NCI-H1048 (cell line): Measurements from ENCODE around the gene CDR2L.
A peak's percentile ranks its signal among the peaks of the same experiment; 100 is the strongest.

Source experiments
- DNase-seq: peaks from one replicate; lab custom pipeline; 2025; lab: John Stamatoyannopoulos, UW

The CDR2L gene

DNA sequence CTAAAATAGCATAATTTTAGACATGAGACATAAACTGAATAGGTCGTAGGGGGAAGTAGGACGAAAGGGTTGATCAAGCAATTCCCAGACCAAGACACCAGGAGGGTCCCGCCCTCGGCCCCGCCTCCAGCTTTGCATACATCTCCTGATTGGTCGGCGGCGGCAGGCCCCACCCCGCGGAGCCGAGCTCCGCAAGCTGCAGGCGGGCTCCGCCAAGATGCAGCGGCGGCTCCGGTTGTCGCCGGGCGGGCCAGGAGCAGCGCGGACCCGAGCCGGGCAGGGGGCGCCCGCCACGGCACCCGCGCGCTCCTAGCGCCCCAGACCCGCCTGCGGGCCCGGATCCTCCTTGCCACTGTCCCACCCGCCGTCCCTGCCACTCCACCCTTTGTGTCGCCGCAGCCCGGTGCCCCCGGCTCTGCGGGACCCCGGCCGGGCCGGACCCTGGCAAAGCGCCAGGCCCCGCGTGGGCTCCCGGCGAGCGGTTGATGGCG lies at the start of gene CDR2L:
TSS of gene CDR2L (plus strand) at position 215 of the 491 bp plus-strand sequence. CDS start 412 bp downstream, outside the sequence.
- peak; percentile 75 for DNase-seq

DNA sequence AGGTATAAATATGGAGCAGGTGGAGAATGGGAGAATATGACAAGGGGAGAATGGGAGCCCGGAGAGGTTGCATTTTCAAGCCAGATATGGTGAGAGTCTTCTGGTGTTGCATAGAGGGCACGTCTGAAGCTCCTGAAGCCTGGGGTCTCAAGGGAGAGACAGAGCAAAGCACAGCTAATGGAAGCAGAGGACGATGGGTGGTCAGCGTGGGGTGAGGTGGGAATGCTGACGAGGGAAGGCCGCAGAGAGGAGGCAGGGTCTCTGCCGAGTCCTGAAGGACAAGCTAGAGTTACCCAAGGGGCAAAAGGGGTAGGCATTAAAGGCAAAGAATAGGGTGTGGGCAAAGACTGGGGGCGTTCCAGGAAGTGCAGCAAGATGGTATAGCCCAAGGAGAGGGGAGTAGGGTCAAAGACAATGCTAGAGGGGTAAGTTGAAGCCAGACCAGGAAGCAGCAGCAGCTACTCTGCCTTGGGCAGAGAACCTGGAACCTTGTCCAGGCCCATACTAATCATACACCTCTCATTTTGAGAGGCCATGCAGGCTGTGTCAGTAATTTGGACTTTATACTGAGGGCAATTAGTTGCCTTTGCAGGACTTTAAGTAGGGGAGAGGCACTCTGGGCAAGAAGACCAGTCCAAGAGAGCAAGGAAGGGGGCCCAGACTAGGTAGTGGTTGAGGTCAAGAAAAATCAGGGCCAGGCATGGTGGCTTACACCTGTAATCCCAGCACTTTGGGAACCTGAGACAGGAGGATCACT lies 49.1 kb upstream of the CDR2L start:
- no peak for DNase-seq

DNA sequence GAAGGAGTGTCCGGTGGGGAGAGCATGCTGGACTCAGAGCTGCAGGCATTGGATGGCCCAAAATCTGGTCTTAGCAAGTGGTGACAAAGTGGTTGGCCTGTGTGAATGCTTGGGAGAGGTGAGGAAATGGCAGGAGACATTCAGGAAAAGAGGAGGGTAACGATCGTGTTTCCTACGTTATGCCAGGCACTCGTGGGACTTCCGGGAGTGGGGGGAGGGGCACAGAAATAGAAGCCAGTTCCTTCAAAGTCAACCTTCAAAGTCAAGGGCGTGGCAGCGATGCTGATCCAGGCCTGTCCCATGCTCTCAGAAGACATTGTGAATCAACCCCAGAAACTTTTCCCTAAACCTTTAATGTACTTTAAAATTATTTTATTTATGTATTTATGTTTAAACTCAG lies 47.9 kb upstream of the CDR2L start:
- no peak for DNase-seq

DNA sequence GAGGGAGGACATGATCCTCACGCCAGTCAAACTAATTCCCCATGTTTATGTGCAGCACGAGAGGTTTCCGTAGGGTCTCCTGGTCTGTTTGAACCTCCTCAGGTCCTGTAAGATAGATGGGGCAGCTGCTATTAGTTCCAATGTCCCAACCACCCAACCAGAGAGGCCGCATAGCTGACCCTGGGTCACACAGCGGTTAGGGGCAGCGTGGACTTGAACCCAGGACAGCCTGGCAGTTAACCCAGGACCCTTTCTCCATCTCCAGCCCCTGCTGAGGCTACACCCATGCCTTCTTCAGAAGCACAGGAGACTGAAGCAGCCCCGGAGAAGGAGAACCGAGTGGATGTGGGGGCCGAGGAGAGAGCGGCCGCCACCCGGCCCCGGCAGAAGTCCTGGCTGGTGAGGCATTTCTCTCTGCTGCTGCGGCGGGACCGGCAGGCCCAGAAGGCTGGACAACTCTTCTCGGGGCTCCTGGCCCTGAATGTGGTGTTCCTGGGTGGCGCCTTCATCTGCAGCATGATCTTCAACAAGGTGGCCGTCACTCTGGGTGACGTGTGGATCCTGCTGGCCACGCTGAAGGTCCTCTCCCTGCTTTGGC lies 46.2 kb upstream of the CDR2L start:
- no peak for DNase-seq

DNA sequence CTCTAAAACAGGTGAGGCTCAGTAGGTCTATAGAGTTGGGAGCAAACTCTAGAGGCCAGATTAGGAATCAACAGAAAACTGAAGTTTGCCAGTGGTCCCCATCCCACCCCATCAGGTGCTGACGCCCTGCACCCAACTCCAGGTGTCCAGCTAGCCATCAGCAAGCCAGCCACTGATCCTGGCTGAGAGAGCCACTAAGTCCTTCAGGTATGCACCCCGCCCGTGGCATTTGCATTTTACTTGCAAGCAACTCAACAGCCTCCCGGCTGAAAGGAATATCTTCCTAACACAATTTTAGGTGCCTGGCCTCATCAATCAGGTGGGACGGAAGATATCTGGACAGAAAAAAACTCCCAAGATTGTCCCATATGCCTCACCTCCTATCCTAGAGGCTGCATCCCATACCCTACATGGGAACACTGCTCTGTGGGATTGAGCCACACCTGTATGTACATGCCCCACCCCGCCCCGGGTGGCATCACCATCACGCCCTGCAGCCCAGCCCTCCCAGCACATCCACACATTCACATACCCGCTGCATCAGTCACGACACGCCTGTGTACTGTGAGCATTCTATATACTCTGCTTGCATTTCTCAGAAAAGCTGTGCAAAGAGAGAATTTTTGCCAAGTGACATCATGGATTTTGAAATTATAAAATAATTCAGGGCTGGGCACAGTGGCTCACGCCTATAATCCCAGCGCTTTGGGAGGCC lies 43.5 kb upstream of the CDR2L start:
- no peak for DNase-seq

DNA sequence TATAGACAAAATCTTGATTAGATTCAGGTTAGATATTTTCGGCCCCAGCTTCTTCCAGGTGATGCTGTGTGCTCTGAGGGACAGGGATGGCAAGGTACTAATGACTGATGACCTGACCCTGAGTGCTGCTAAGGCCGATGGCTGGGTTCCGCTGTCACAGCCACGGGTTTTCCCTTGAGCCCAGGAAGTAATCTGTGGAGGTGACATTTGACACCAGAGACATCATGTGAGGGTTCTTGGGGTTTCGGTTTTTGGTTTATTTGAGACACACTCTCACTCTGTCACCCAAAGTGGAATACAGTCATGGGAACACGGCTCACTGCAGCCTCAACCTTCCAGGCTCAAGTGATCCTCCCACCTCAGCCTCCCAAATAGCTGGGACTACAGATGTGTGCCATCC lies 41.9 kb upstream of the CDR2L start:
- DNase-seq, result no peak

DNA sequence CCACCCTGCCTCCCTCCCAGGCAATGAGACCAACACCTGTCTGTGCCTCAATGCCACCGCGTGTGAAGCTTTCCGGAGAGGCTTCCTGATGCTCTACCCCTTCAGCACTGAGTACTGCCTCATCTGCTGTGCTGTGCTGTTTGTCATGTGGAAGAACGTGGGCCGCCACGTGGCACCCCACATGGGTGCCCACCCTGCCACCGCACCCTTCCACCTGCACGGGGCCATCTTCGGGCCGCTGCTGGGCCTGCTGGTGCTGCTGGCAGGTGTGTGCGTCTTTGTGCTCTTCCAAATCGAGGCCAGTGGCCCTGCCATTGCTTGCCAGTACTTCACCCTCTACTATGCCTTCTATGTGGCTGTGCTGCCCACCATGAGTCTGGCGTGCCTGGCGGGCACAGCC lies 40.8 kb upstream of the CDR2L start:
- DNase-seq, result no peak

DNA sequence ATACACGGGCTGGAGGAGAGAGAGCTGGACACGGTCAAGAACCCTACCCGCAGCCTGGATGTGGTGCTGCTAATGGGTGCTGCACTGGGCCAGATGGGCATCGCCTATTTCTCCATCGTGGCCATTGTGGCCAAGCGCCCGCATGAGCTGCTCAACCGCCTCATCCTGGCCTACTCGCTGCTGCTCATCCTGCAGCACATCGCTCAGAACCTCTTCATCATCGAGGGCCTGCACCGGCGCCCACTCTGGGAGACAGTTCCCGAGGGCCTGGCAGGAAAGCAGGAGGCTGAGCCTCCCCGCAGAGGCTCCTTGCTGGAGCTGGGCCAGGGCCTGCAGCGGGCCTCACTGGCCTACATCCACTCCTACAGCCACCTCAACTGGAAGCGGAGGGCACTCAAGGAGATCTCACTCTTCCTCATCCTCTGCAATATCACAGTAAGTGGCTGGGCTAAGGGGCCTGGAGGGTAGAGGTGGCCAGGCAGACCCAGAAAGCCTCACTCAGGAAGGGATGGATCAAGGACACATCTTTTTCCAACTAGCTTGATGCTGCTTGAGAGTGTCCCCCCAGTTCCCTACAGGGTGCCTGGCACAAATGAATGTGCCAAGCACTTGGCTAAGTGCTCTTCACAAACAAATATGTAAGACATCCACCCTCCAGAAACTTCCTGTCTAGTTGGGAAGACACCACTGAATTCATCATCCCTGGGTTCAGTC lies 40.2 kb upstream of the CDR2L start:
- DNase-seq, result no peak

DNA sequence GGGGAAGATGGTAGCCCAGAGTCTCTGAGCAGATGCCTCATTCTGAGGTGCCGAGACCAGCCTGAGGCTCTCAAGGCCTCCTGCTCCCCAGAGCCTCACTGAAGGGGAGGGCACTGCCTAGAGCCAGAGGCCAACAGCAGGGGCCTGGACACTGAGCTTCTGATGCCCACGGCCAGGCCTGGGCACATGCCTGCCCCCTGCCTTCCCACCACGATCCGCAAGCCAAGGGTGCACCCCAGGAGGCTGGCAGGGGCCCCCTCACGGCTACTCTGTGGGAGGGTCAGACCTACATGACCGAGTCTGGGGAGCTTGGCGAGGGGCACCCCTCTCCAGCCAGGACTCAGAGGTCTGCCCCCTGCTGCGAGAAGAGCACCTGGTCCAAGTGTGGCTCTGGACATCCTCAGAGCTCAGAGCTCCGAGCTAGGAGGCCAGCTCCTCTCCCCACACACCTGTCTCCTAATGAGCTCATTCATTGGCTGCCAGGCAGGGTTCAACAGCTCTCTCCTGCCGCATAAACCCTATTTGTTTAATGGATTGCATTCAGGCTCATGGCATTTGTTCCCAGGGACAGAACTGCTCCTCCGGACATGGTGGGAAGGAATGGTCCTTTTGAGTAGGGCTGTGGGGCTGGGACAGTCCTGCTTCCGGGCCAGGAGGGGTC lies 37.8 kb upstream of the CDR2L start:
- DNase-seq, result no peak

DNA sequence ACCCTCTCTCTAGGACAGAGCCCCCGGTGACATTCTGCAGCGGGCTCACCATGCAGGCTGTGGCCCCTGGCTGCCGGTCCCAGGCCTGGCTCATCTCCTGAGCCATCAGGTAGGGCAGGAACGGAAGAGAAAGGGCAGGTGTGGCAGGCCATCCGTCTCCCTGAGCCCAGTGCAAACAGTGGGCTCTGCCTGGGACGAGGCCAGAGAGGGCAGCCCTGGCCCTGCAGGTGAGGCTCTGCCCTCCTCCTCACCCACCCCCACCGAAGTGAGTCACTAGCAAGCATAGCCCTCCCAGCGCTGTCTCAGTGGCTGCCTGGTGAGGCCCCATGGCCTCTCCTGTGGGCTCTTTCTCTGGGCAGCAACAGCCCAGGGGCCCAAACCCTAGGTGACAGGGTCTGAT lies 37.2 kb upstream of the CDR2L start:
- DNase-seq, result no peak

DNA sequence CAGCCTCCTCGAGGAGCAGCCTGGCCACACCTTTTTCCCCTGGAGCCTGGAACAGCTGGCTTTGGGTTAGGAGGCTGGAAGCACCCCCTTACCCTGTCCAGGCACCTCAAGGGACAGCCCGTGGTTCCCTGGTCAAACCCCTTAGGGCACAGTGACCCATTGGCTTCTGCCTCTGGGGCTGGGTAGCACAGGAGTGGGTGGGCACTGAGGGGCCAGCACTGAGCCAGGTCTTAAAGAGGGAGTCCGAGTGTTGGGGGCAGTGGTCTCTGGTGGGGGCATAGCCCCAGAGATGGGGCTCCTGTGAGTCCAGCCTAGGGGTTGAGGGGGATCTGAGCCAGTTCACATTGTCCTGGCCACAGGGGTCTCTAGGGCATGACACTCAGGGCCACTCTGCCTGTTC lies 36.4 kb upstream of the CDR2L start:
- no peak for DNase-seq

DNA sequence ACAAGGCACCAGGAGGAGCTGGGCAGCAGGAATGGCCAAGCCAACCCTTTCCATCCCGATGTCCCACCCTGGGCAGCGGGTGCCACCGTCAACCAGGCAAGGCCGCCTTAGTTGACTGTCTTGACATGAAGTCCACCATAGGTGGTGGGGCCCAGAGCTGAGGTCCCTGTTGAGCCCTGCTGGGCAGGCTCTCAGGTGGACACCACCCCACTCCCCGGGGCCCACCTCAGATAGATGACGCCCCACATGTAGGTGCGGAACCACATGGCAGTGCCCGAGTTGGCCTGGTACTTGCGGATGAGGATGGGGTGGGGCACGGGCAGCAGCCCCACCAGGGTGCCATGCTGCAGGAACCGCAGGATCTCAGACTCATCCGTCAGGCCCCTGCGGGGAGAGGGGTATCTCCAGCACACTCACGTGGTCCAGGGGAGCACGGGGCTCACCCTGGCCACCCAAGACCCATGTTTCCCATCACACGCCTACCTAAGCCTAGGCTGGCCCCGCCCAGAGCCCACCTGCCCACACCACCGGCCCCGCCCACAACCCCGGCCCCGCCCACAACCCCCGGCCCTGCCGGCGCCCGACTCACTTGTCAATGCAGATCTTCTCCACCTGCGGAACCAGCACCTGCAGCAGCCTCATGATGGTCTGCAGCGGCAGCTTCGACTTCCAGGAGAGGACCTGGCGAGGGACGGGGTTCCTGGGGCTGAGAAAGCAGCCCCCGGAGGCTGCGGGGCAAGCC lies 35.6 kb upstream of the CDR2L start:
- DNase-seq, result no peak

DNA sequence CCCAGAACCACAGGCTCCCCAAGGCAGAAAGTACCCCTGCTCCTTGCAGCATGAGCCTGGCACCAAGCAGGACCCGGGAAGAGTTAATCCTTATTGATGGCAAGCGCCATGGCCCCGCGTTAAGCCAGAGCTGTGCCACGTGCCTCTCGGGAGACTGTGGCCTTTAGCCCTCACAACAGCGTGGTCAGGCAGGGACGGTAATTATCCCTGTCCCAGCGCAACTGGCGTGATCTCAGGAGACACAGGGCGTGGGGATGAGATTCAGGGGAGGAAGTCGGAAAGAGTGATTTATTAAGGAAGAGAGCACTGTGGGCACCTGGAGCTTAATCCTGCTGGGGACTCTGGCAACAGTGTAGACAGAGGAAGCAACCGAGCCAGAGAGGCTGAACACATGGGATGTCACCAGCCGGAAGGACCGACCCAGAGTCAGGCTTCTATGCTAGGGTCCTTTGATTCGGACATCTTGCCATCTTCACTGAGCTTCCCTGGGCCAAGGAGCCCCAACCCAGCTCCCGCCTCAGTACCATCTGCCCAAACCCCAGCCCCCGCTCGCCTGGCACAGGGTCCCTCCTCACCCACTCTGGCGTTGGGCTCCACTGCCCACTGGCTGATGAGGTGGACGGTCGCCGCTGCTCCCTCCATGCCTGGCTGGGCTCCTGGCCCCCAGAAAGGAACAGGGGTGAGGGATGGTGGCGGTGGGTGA lies 34.9 kb upstream of the CDR2L start:
- no peak for DNase-seq

DNA sequence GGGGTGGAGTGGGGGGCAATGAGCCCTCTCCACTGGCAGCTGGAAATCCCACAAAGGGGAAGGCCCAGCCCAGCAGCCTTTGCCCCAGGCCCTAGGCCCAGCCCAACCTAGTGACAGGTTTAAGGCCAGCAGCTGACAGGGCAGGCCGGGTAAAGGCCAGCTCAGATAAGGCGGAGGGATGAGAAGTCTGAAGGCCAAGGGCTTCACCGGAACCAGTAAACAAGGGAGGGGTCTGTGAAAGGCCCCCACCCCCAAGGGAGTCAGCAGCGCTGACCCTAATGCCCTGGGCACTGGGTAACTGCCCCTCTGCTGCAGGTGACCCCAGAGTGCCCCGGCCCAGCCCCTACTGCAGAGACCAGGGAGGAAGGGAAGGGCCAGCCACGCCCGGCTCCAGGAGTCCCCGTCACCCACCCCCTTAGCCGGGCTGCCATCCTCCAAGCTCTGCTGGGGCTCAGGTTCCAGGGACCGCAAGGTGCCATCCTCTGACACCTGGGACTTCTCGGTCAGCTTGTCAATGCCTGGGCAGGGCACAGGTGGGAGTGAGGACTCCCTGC lies 34.2 kb upstream of the CDR2L start:
- DNase-seq, result no peak

DNA sequence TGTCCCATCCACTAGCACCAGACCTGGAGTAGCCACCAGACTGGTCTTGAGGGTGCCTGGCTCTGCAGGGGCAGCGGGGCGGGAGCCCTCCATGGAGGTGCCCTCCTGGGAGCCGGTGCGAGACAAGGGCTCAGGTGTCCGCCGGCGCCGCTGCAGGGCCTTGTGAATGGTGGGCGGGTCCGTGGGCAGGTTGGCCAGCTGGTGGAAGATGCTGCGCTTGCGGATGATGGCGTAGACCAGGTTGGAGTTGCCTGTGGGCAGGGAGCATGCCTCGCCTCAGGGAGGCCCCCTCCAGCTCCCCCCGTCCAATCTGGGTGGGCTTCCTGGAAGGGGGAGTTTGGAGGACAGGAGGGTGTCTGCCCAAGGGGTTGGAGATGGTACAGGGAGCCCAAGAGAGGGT lies 33.3 kb upstream of the CDR2L start:
- DNase-seq, result no peak

DNA sequence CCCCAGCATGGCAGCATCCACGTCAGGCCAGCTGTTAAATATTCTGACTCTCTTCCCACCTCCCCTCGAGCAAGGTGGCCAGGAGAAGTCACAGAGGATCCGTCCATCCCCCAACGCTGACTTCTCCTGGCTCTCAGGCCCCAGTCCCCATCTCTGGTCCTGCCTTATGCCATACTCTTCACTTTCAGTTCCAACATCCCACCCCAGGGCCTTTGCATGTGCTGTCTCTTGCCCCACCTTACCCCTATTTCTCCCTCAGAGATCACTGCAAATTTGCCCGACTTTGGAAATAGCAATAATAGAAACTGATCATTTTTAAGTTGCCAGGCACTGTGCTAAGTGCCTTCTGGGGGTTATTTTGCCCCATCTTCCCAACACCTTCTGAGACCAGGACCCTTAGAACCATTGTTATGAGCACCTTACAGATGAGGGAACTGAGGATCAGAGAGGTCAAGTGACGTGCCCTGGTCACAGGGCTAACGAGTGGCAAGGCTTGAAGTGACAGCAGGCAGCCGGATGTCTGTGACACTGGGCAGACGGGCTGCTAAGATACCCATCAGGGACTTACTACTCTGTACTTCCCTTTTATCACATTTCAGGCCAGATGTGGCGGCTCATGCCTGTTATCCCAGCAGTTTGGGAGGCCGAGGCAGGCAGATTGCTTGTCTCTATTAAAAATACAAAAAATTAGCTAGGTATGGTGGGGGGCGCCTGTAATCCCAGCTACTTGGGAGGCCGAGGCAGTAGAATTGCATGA lies 32.6 kb upstream of the CDR2L start:
- DNase-seq, result no peak

DNA sequence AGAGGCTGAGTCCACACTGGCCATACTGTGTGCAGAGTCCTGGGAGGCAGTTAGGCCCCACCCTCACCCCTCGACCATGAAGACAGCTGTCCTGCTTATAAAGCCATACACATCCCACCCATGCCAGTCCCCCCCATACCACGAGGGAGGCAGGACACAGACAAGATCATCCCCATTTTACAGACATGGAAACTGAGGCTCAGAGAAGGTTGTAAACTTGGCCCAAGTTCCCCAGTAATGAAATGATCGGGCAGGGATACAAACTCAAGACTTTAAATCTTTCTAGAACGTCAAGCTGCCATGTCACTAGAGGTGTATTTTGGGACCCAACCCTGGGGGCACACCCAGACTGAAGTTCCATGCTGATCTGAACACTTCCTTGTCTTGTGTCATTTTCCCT lies 31.3 kb upstream of the CDR2L start:
- DNase-seq, result no peak

DNA sequence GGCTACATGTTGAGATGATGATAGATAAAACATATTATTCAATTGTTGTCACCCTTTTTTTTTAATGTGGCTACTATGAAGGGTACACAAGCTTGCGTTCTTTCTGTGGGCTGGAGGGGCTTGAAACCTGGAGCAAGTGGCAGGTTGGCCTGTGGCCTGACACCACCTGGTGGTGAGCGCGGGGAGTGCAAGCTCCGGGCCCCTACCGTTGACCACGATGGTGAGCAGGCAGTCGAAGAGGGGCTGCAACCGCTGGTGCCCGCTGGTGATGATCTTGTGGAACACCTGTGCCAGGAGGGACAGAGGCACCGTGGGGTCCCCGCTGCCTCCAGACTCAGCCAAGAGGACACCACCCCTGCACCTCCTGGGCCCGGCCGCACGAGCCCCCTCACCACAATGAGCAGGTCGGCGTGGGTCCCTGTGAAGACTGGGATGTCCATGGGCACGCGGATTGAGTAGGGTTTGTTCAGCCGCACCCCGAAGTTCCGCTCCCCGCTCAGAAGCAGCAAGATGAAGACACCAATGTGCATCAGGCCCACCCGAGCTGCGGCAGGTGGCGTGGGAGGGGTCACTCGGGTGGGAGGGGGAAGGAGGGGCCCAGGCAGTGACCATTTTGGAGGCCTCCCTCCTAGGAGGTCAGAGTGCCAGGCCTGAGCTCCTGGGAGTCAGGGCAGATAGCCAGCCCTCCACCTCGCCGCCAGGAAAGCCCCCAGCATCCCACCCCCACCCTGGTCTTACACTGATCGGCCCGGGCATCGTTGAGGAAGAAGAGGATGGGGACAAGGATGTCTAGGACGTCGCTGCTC lies 29.3 kb upstream of the CDR2L start:
- no peak for DNase-seq
